GM19324 (cell line): Measurements from ENCODE around the gene SRGAP1.
"Not testable (repeated sequence)": the region's sequence is repeated elsewhere in the genome, so short reads cannot be mapped to it uniquely, and the experiment has no call there.

Experiments
- ATAC-seq: cut with Tn5 transposase; IDR thresholded peaks from one replicate; pipeline ENCODE4 v1.9.1; 2021; ENCODE audit warnings: mild to moderate bottlenecking, moderate library complexity; ENCODE audit not compliant: unreplicated experiment, low FRiP score

SRGAP1 gene

GRCh38 chr12:64029013-64029857, 184.7 kb downstream of the SRGAP1 start:
- ATAC-seq = no peak

- no peak for ATAC-seq
These were observed 185.7 kb downstream of the SRGAP1 start for GRCh38 chr12:64030155-64030554.

GRCh38 chr12:64034056-64034455, 189.6 kb downstream of the SRGAP1 start:
- ATAC-seq = not testable (repeated sequence)

GRCh38 chr12:64034901-64035576, 190.5 kb downstream of the SRGAP1 start:
- no peak for ATAC-seq

GRCh38 chr12:64036414-64036813, 191.9 kb downstream of the SRGAP1 start:
- ATAC-seq = no peak

GRCh38 chr12:64039281-64039871, 194.9 kb downstream of the SRGAP1 start:
- no peak for ATAC-seq

- ATAC-seq = no peak
These were observed 198.4 kb downstream of the SRGAP1 start for GRCh38 chr12:64042911-64043310.

GRCh38 chr12:64044191-64044590, 199.7 kb downstream of the SRGAP1 start:
- no peak for ATAC-seq

GRCh38 chr12:64051057-64051456, 206.6 kb downstream of the SRGAP1 start:
- ATAC-seq = no peak

- no peak for ATAC-seq
These were observed 208.6 kb downstream of the SRGAP1 start for GRCh38 chr12:64053117-64053516.

- ATAC-seq = no peak
These were observed 209.6 kb downstream of the SRGAP1 start for GRCh38 chr12:64054079-64054520.

GRCh38 chr12:64056741-64057140, 212.2 kb downstream of the SRGAP1 start:
- no peak for ATAC-seq

GRCh38 chr12:64057706-64058105, 213.2 kb downstream of the SRGAP1 start:
- ATAC-seq = no peak

GRCh38 chr12:64058541-64059265, 214.2 kb downstream of the SRGAP1 start:
- no peak for ATAC-seq

GRCh38 chr12:64059685-64060084, 215.2 kb downstream of the SRGAP1 start:
- ATAC-seq = no peak

GRCh38 chr12:64061868-64062375, 217.4 kb downstream of the SRGAP1 start:
- no peak for ATAC-seq

GRCh38 chr12:64063121-64063520, 218.6 kb downstream of the SRGAP1 start:
- no peak for ATAC-seq

GRCh38 chr12:64064240-64064639, 219.7 kb downstream of the SRGAP1 start:
- ATAC-seq = no peak

- no peak for ATAC-seq
These were observed 220.2 kb downstream of the SRGAP1 start for GRCh38 chr12:64064706-64065105.

GRCh38 chr12:64065881-64066451, 221.5 kb downstream of the SRGAP1 start:
- ATAC-seq = no peak
